NB4 (cell line): ENCODE measurements around the gene ZNF628.

ENCODE experiments used
- MAX ChIP-seq: IDR thresholded peaks from 2 replicates; pipeline ENCODE4 v1.6.1; 2011; ENCODE audit warnings: low read depth, low read length
- POLR2A ChIP-seq: IDR thresholded peaks from 2 replicates; pipeline ENCODE4 v1.6.1; 2011; ENCODE audit warnings: mild to moderate bottlenecking; ENCODE audit not compliant: insufficient read length; ENCODE audit errors: extremely low read depth
- TF ChIP-seq, protein P1 (sequence below): IDR thresholded peaks from one replicate; pipeline ENCODE4 v1.5.1; 2012; ENCODE audit warnings: low read depth, low read length

DNA sequence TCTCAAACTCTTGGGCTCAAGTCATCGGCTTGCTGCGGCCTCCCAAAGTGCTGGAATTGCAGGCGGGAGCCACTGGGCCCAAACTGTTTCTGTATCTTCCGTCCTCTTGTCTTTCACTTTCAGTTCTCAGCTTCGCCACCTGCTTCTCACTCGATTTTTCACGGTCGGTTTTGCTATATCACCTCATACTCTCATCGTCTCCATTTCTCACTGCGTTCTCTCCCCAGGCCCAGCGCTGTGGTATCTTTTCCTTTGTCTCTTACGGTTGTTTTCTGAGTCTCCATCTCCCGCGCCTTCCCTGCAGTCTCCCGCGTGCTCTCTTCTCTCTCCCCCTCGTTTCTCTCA is 26.7 kb downstream of the ZNF628 start:
- TF ChIP-seq MAX, result no peak
- TF ChIP-seq, protein P1, sequence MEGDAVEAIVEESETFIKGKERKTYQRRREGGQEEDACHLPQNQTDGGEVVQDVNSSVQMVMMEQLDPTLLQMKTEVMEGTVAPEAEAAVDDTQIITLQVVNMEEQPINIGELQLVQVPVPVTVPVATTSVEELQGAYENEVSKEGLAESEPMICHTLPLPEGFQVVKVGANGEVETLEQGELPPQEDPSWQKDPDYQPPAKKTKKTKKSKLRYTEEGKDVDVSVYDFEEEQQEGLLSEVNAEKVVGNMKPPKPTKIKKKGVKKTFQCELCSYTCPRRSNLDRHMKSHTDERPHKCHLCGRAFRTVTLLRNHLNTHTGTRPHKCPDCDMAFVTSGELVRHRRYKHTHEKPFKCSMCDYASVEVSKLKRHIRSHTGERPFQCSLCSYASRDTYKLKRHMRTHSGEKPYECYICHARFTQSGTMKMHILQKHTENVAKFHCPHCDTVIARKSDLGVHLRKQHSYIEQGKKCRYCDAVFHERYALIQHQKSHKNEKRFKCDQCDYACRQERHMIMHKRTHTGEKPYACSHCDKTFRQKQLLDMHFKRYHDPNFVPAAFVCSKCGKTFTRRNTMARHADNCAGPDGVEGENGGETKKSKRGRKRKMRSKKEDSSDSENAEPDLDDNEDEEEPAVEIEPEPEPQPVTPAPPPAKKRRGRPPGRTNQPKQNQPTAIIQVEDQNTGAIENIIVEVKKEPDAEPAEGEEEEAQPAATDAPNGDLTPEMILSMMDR, result no peak
- TF ChIP-seq POLR2A, result no peak
